ENCODE data around the gene DGLUCY. TPM values are rescaled to one million over a fixed set of nuclear protein-coding genes. Genes with fewer than 3 reads are reported as not detected.
"Not testable (repeated sequence)": the region's sequence is repeated elsewhere in the genome, so short reads cannot be mapped to it uniquely, and the experiment has no call there.

The DGLUCY gene
- total RNA-seq, 1 experiment from 2014 or later: 37.9 TPM

DNA sequence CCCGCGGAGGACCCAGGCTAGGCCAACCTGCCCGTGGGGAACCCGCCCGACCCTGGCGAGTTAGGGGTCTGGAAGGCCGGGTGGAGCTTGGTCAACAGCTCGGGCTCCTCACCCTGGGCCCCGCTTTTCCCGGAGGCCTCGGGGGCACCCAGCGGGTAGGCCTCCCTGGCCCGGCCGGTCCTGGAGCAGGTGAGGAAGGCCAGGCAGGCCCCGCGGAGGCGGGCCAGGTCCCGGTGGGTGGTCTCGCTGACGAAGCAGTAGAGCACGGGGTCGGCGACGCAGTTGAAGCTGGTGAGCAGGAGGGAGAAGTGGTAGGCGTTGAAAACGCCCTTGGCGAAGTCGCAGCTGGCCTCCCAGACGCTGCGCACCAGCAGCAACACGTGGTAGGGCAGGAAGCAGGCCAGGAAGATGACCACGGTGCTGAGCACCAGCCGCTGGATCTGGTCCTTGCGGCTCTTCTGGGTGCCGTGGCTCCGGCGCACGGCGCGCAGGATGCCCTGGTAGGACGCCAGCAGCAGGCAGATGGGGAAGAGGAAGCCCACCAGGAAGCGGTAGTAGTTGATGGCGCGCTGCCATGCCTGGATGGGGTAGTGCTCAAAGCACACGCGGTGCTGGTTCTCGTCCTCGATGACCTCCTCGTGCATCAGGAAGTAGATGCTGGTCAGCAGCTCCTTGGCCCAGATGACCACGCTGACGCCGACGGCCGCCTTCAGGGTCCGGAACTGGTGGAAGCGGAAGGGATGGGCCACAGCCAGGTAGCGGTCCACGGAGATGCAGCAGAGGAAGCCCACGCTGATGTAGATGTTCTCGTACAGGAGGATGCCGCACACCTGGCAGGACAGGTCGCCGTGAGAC, 120.3 kb downstream of the DGLUCY start:
- DNase-seq (ENCODE audit: low spot score): no peak

- no peak for DNase-seq (ENCODE audit: low spot score)
Observed at GRCh38 chr14:91234791-91235114, 120.9 kb downstream of the DGLUCY start.

DNA sequence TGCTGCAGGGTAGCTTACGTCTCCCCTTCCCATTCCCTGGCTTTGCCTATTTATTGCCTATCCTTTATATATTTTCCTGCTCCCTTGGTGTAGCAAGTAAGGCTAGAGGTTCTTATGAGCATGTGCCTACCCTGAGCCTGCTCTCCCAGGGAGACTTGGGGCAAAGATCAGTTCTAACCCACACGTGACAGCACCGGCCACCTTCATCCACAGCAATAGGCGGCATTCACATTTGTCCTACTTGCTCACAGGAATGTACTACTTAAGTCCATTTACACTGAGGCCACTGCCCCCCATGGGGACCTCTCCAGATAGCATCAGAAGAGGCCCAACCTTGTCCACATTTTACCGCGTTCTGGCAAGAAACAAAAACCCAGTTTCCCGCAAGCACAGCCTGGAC, 122.0 kb downstream of the DGLUCY start:
- DNase-seq (ENCODE audit: low spot score): no peak

DNA sequence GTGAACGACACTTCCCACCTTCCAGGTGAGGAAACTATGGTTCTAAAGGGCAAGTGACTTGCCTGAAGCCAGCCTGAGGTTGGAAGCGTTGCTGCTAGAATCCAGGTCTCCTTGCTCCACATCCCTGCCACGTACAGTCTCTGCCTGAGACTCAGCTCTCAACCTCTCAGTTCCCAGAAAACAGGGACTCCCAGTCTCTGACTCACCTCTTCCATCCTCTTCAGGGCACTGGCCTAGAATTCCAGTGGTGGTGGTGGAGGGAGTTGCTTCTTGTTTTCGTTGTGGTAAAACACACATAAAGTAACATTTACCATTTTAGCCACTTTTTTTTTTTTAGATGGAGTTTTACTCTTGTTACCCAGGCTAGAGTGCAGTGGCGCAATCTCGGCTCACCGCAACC, 123.3 kb downstream of the DGLUCY start:
- DNase-seq (ENCODE audit: low spot score): no peak

- DNase-seq (ENCODE audit: low spot score): no peak
Observed at GRCh38 chr14:91238085-91238484, 124.2 kb downstream of the DGLUCY start.

- DNase-seq (ENCODE audit: low spot score): no peak
Observed at GRCh38 chr14:91238661-91239060, 124.8 kb downstream of the DGLUCY start.

DNA sequence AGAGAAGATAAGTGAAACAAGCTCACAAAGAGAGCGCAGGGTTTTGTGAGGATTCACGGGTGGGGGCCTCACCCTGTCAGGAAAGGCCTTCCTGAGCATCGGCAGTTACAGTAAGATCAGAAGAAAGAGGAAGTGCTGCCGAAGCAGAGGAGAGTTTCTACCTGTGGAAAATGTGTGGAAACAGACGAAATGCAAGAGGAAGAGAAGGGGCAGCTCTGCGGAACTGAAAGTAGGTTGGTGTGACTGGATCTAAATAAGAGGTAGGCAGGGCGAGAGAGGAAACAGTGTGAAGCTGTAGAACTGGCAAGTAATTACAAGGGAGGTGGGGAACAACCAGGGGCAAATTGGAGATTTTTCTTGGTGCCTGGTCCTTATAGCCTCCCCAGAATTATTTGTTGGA, 128.0 kb downstream of the DGLUCY start:
- no peak for DNase-seq (ENCODE audit: low spot score)

DNA sequence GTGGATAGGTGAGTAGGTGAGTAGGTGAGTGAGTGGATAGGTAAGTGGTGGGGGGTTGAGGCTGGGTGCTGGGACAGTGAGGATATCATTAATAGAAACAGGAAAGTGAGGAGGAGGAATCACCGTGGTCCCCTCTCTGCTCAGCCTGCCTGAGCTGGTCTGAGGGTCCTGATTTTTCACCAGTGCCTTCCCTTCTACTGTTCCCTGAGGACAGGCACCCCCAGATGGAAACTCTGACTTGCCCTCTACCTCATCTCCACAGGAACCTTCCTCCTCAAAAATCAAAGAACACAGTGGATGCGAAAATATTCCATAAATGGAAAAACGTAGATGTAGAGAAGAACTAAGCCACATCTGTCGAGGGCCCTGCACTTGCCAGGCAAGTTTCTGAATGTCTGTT, 128.8 kb downstream of the DGLUCY start:
- DNase-seq (ENCODE audit: low spot score): no peak

DNA sequence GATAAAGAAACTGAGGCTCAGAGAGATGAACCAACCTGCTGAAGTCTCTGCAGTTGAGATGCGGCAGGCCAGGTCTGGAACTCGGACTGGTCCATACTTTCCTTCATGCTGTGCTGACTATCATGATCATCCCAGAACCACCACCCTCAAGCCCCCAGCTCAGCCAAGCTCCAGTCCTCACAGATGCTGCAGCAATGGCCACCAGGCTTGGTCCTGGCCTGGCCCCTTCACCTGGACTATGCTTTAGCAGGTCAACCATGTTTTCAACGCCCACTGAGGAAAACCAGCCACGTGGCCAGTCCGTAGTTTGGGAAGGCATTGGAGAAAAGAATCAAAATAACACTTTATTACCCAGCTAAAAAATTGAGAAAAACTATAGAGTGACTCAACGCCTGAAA, 129.2 kb downstream of the DGLUCY start:
- DNase-seq (ENCODE audit: low spot score): no peak

- DNase-seq (ENCODE audit: low spot score): no peak
Observed at GRCh38 chr14:91244501-91244901, 130.6 kb downstream of the DGLUCY start, which contains the start of gene GPR68. TSS of gene GPR68 (minus strand) at chr14:91244704. CDS start at chr14:91235050, 9,654 bp downstream.

GRCh38 chr14:91245029-91245428, 131.2 kb downstream of the DGLUCY start:
- no peak for DNase-seq (ENCODE audit: low spot score)

- DNase-seq (ENCODE audit: low spot score): not testable (repeated sequence)
Observed at GRCh38 chr14:91245616-91246015, 131.7 kb downstream of the DGLUCY start.

GRCh38 chr14:91246051-91246852, 132.4 kb downstream of the DGLUCY start:
- no peak for DNase-seq (ENCODE audit: low spot score)

GRCh38 chr14:91249841-91250616, 136.2 kb downstream of the DGLUCY start:
- DNase-seq (ENCODE audit: low spot score): peak; percentile 12

GRCh38 chr14:91250912-91251311, 137.0 kb downstream of the DGLUCY start:
- DNase-seq (ENCODE audit: low spot score): no peak

- no peak for DNase-seq (ENCODE audit: low spot score)
Observed at GRCh38 chr14:91252871-91253794, 139.3 kb downstream of the DGLUCY start.

GRCh38 chr14:91253795-91254323, 140.0 kb downstream of the DGLUCY start:
- DNase-seq (ENCODE audit: low spot score): no peak

DNA sequence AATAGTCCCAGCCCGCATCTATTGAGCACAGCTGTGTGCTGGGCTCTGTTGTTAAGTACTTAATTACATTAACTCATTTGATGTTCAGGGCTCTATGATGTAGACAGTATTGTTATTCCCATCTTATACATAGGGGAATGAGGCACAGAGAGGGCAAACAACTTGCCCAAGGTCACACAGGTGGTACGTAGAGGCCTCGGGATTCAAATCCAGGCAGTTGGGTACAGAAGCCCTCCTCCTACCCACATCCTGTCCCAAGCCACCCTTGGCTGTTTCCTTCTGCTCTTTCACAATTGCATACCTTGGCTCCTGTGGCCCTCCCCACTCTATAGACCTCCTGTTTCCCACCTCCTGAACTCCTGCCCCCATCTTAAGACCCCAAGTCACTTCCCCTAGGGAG, 140.6 kb downstream of the DGLUCY start:
- DNase-seq (ENCODE audit: low spot score): no peak

DNA sequence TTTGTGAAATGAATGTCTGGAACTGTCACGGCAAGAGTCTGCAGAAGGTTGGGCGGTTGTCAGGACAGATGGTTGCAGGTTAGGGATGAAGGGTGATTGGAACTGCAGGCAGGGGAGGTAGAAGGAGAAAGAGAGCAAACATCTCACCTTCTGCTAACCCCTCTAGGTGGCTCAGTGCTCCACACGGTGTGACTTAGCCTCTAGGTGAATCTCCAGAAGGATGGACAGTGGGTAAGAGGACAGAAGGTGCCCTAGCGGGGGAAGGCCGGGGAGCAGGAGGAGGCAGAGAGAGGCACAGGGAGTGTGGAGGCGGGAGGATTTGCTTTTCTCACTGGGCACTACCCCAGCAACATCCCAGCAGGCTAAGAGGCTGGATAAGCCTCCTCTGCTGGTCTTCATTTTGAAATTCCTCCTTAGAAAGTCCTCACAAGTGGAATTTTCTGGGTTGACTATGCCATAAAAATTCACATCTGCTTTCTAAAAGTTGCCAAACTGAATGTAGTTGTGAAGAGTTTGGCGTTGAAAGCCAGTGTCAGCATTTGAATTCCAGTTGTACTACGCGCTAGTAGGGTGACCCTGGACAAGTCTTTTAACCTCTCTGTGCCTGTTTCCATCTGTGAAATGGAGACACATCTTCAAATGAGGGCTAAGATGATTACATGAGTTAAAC, 141.3 kb downstream of the DGLUCY start:
- no peak for DNase-seq (ENCODE audit: low spot score)

DNA sequence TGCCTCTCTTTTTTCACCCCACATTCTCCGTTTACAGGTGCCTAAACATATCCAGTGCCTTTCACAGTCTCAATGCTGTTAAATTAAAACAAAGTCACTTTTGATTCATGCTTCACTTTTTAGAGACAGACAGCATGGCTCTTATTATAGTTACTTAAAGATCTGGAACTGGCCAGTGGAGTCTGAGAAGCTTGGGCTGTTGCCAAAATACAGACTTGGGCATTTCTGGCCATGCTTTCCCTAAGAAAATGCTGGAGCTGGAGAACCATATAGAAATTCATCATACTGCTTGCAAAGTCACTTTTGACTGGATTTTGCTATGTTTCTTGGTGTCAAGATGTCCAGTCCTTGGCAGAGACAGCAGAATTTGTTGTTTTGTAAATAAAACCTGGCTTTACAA, 142.8 kb downstream of the DGLUCY start:
- no peak for DNase-seq (ENCODE audit: low spot score)
